HG03039 (cell line): ENCODE data around the gene MEIS1.

Experiments
- ATAC-seq: cut with Tn5 transposase; IDR thresholded peaks from one replicate; pipeline ENCODE4 v1.9.1; 2021; ENCODE audit warnings: mild to moderate bottlenecking, moderate library complexity; ENCODE audit not compliant: unreplicated experiment

MEIS1 gene

GRCh38 chr2:66562304-66562685, 127.4 kb downstream of the MEIS1 start:
- ATAC-seq: no peak

- ATAC-seq: no peak
Measured at GRCh38 chr2:66563473-66563872, 128.5 kb downstream of the MEIS1 start.

GRCh38 chr2:66565291-66565690, 130.4 kb downstream of the MEIS1 start:
- no peak for ATAC-seq

DNA sequence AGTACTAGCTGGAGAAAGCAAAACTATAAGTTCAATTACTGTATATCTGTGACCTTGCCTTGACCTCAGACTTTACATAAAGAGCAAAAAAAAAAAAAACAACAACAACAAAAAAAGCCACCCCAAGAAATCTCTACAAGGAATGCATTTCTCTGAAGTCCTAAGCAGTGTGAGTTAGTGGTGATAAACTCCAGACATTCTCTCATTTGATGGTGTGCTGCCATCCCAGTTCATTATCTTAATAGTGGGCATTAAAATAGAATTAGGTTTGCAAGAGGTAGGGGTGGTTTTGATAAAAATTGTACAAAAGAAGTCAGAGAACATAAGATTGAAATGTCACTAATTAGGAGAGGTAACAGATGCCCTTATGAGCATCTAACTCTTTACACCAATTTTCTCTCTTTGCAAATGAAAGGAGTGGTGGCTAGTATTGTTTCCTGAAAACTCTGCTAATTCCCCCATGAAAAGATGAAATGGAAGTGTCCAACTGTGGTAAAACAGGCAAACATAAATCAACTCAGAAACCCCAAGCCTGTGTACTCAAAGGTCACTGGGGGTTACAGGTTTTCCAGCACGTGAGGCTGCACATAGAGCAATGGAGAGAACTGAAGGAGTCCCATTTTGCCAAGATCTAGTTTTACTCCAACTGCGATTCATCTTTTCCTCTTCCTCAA, 131.9 kb downstream of the MEIS1 start:
- ATAC-seq: no peak

GRCh38 chr2:66567729-66568128, 132.8 kb downstream of the MEIS1 start:
- ATAC-seq: no peak

GRCh38 chr2:66568650-66569300, 133.8 kb downstream of the MEIS1 start:
- ATAC-seq: no peak

DNA sequence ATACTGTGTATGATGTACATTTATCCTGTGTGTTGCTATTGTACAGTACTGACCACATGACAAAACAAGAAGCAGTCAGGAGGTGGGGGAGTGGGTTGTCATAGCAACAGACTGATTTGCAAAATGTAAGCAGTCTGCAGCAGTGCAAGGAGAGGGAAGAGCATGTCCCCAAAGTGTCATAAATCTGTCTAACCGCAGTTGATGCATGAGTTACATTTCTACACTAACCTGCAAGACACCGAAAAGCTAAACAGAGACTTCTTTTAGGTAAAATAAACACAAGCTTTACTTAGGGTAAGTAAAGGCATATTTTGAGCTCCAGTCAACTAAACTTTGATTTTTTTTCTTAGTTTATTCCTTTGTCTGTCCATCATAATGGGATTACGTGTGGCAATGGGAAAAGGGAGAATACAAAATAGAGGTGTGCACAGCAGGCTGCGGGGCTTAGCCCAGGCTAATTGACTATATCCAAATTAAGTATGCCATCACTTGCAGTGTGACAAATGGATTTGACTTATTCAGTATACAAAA, 134.5 kb downstream of the MEIS1 start:
- ATAC-seq: no peak

- ATAC-seq: no peak
Measured at GRCh38 chr2:66569974-66570373, 135.0 kb downstream of the MEIS1 start.

- ATAC-seq: no peak
Measured at GRCh38 chr2:66570471-66570870, 135.5 kb downstream of the MEIS1 start.

DNA sequence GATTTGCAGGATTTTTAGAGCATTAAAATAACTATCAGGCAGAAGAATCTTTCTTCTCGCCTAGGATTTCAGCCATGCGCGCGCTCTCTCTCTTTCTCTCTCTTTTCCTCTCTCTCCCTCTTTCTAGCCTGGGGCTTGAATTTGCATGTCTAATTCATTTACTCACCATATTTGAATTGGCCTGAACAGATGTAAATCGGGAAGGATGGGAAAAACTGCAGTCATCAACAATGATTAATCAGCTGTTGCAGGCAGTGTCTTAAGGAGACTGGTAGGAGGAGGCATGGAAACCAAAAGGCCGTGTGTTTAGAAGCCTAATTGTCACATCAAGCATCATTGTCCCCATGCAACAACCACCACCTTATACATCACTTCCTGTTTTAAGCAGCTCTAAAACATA, 137.0 kb downstream of the MEIS1 start:
- ATAC-seq: no peak

DNA sequence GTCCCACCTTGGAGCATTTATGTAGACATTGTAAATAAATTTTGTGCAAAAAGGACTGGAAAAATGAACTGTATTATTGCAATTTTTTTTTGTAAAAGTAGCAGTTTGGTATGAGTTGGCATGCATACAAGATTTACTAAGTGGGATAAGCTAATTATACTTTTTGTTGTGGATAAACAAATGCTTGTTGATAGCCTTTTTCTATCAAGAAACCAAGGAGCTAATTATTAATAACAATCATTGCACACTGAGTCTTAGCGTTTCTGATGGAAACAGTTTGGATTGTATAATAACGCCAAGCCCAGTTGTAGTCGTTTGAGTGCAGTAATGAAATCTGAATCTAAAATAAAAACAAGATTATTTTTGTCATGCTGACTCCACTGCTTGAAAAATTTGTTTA, 137.5 kb downstream of the MEIS1 start:
- no peak for ATAC-seq

- no peak for ATAC-seq
Measured at GRCh38 chr2:66573416-66573815, 138.5 kb downstream of the MEIS1 start.

DNA sequence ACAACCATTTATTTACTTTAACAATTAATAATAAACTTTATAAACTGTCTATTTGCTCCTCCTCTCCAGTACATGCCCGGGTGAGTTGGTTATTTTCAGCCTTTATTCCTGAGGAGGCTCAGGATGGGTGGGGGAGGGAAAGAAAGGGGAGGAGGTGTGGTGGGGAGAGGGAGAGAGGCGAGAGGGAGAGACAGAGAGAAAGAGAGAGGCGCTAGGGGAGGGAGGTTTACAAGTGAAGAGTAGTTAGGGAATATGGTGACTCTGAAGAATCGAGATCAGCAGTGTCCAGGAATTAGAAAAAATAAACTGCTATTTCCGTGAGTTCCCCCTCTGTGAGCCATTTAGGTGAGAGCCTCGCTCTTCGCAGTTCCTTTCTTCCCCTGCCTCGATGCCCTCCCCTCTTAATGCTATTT, 138.9 kb downstream of the MEIS1 start:
- ATAC-seq: no peak

- no peak for ATAC-seq
Measured at GRCh38 chr2:66574701-66575624, 140.0 kb downstream of the MEIS1 start.

GRCh38 chr2:66575625-66576310, 140.8 kb downstream of the MEIS1 start:
- ATAC-seq: no peak

- ATAC-seq: no peak
Measured at GRCh38 chr2:66576311-66576560, 141.3 kb downstream of the MEIS1 start.

- no peak for ATAC-seq
Measured at GRCh38 chr2:66576561-66577320, 141.8 kb downstream of the MEIS1 start.

DNA sequence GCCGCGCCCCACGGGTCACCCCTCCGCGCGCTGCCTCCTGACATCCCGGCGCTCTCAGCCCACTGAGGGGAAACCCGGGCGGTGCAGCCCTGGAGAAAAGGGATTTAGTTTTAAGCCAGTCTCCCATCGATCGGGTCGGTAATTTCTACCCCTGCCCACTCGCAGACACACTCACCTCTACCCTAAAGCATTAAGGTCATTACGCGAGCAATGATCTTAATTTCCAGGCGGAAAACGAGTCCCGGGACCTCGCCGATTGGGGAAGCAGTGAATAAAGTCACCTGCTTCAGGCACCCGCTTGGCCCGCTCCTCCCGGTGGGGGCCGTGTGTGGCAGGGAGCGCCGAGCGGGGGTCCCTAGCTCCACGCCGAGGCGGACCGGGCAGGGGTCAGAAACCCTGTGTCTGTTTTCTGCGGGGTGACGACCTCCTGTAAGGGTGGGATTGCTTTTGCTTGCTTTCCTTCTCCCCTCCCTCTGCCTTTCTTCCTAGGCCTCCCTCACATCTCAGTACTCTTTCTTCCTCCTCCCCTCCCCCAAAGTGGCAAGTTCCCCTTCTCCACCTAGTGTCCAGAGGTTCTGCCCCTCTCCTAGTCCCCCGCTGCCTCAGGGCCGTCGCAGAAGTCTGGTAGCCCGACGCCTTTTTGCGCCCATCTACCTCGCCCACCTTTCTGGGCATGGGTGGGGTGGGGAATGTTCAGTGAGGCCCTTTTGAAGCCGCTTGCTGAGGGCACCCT, 142.6 kb downstream of the MEIS1 start:
- no peak for ATAC-seq

DNA sequence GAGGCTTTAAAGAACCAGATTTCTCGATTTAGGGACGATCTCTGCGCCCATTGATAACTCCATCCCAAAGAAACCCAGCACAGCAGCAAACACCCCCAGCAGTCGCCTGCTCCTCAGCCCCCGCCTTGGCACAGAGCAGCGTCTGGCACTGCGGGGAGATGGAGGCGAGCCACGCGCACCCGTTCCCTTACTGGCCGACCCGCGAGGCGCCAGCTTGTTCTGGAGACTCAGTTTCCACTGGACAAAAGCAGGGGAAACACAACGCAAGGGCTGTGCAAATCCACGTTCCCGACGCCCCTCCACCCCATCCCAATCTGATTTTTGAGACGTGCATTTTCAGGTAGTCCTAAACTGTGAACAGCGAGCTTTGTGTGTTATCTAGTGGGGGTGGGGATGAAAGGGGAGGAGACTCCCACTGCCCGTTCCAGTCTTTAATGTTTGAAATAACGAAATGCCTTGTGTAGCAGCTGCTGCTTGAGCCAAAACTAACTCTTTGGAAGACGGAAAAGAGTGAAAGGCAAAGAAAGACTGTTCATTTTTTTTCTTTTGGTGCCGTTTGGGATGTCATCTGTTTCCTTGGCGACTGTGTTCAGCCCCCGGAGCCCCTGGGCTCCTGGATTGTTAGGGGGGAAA, 143.2 kb downstream of the MEIS1 start:
- no peak for ATAC-seq
